HEK293 (cell line): ENCODE measurements around the gene BCKDHA.

Experiments used
- GLI4 ChIP-seq: fragments of 450-650 bp; formaldehyde crosslinking; IDR thresholded peaks from 2 replicates; pipeline ENCODE4 v1.5.1; 2016; ENCODE audit warnings: missing biosample characterization, missing genetic modification characterization
- PRDM10 ChIP-seq: fragments of 450-650 bp; formaldehyde crosslinking; IDR thresholded peaks from 2 replicates; pipeline ENCODE4 v1.5.1; 2016; ENCODE audit warnings: missing biosample characterization, missing genetic modification characterization
- YY1 ChIP-seq: fragments of 450-650 bp; formaldehyde crosslinking; IDR thresholded peaks from 2 replicates; pipeline ENCODE4 v1.5.1; 2018; ENCODE audit warnings: missing biosample characterization, missing genetic modification characterization
- ZBTB11 ChIP-seq: fragments of 450-650 bp; formaldehyde crosslinking; conservative IDR thresholded peaks from 2 replicates; pipeline ENCODE4 v1.5.1; 2016; ENCODE audit warnings: low read depth, missing biosample characterization, missing genetic modification characterization
- ZNF133 ChIP-seq: fragments of 450-650 bp; formaldehyde crosslinking; IDR thresholded peaks from 2 replicates; pipeline ENCODE4 v1.5.1; 2016; ENCODE audit warnings: missing biosample characterization, missing genetic modification characterization
- ZNF148 ChIP-seq: fragments of 450-650 bp; formaldehyde crosslinking; IDR thresholded peaks from 2 replicates; pipeline ENCODE4 v1.5.0; 2017; ENCODE audit warnings: missing biosample characterization, missing genetic modification characterization, borderline replicate concordance
- ZNF23 ChIP-seq: fragments of 450-650 bp; formaldehyde crosslinking; IDR thresholded peaks from 2 replicates; pipeline ENCODE4 v1.5.1; 2016; ENCODE audit warnings: missing biosample characterization, missing genetic modification characterization, borderline replicate concordance
- ZNF239 ChIP-seq: fragments of 450-650 bp; formaldehyde crosslinking; IDR thresholded peaks from 2 replicates; pipeline ENCODE4 v1.5.1; 2016; ENCODE audit warnings: missing biosample characterization, missing genetic modification characterization
- ZNF274 ChIP-seq, 2 experiments: fragments of 200-500 bp in 1 of 2; fragments of 450-650 bp in 1 of 2; sonication (Bioruptor generic) in 1 of 2; formaldehyde crosslinking in 1 of 2; IDR thresholded peaks; 2 replicates each; pipeline versions ENCODE4 v1.5.1 to v1.6.1; 2014 to 2016; ENCODE audit warnings: borderline replicate concordance in 1 of 2, inconsistent platforms in 1 of 2, low read length in 1 of 2, missing biosample characterization in 1 of 2, missing genetic modification characterization in 1 of 2
- ZNF777 ChIP-seq: fragments of 450-650 bp; formaldehyde crosslinking; IDR thresholded peaks from 2 replicates; pipeline ENCODE4 v1.5.1; 2017; ENCODE audit warnings: missing biosample characterization, missing genetic modification characterization, borderline replicate concordance
- TF ChIP-seq, protein P1 (sequence below): fragments of 450-650 bp; formaldehyde crosslinking; IDR thresholded peaks from 2 replicates; pipeline ENCODE4 v1.5.1; 2016; ENCODE audit warnings: missing biosample characterization, missing genetic modification characterization

GRCh38 chr19:41371541-41371940, 26.1 kb upstream of the BCKDHA start:
- TF ChIP-seq PRDM10 (tag by site-specific recombination): no peak
- no peak for TF ChIP-seq ZNF148 (tag by site-specific recombination)
- TF ChIP-seq ZNF133: no peak
- TF ChIP-seq ZNF23 (tag by site-specific recombination): no peak
- TF ChIP-seq, protein P1, sequence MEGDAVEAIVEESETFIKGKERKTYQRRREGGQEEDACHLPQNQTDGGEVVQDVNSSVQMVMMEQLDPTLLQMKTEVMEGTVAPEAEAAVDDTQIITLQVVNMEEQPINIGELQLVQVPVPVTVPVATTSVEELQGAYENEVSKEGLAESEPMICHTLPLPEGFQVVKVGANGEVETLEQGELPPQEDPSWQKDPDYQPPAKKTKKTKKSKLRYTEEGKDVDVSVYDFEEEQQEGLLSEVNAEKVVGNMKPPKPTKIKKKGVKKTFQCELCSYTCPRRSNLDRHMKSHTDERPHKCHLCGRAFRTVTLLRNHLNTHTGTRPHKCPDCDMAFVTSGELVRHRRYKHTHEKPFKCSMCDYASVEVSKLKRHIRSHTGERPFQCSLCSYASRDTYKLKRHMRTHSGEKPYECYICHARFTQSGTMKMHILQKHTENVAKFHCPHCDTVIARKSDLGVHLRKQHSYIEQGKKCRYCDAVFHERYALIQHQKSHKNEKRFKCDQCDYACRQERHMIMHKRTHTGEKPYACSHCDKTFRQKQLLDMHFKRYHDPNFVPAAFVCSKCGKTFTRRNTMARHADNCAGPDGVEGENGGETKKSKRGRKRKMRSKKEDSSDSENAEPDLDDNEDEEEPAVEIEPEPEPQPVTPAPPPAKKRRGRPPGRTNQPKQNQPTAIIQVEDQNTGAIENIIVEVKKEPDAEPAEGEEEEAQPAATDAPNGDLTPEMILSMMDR (tag by site-specific recombination): no peak
- TF ChIP-seq YY1 (tag by site-specific recombination): no peak
- no peak for TF ChIP-seq GLI4 (tag by site-specific recombination)
- no peak for TF ChIP-seq ZNF239
- no peak for TF ChIP-seq ZNF777 (tag by site-specific recombination)
- no peak for TF ChIP-seq ZBTB11 (tag by site-specific recombination)
- no peak for TF ChIP-seq ZNF274 (IDR thresholded peaks at IDR 0.05; ENCODE audit: low read length)
- no peak for TF ChIP-seq ZNF274 (tag by site-specific recombination; IDR thresholded peaks at IDR 0.05; ENCODE audit: borderline replicate concordance)
